Forelimb muscle (tissue), 1 donor: ENCODE results near the gene SCYGR8. TPM values are rescaled to one million over a fixed set of nuclear protein-coding genes. Genes with fewer than 3 reads are reported as not detected.
"Not testable (repeated sequence)": the region's sequence is repeated elsewhere in the genome, so short reads cannot be mapped to it uniquely, and the experiment has no call there.

Source experiments
- DNase-seq: peaks from one replicate; pipeline ENCODE4 v3.0.0-alpha.2; 2013; ENCODE audit warnings: low read depth
- polyA plus RNA-seq: library from polyadenylated mRNA; unstranded; fragments of 120-200 nt; gene quantifications from one replicate; pipeline ENCODE4 v1.2.1, GENCODE V29; 2013; ENCODE audit not compliant: insufficient read length

Gene SCYGR8, protein sequence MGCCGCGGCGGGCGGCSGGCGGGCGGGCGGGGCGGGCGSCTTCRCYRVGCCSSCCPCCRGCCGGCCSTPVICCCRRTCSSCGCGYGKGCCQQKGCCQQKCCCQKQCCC
- not detected for polyA plus RNA-seq

DNA sequence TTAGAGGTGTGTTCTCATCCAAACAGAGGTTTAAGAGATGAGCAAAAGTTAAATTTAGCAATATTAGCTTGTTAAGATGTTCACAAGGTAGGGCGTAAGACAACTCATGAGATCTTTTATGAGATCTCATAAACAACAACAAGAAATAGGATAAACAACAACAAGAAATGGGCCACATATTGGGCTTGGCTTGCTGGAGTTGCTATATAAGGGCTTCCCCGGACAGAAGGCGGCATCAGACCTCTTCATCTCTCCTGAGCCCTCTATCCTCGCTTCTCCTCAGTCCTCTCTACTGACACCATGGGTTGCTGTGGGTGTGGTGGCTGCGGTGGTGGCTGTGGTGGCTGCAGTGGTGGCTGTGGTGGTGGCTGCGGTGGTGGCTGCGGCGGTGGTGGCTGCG is at the start of gene SCYGR8:
SCYGR8 (plus strand) TSS at position 301 of the 400 bp plus-strand sequence; CDS start at position 301, 0 bp downstream.
- no peak for DNase-seq

DNA sequence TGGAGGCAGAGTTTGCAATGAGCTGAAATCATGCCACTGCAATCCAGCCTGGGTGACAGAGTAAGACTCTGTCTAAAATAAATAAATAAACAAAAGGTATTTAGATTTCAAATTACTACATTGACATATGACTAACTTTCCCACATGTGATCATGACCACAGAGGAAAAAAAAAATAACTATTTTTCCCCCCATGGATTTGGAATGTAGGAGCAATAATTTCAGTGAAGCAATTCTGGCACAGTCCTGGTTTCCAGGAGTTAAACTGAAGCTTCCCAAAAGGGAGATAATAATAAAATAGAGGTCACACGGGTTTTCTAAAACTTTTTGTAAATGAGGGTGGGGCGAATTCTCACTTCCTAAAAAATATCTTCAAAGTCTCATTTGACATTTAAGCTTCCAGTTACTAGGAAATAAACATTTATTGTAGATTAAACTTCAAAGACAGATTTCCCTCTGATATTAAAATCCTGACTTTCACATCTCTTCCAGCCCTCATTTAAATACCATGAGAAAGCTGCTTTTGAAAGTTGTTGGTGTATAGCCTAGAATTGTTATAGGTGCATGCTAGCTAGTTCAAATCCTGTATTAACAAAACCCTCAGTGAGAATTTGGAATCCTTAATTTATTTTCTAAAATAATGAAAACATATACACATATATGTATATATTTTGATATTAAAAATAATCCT is 48.6 kb upstream of the SCYGR8 start:
- DNase-seq = no peak

DNA sequence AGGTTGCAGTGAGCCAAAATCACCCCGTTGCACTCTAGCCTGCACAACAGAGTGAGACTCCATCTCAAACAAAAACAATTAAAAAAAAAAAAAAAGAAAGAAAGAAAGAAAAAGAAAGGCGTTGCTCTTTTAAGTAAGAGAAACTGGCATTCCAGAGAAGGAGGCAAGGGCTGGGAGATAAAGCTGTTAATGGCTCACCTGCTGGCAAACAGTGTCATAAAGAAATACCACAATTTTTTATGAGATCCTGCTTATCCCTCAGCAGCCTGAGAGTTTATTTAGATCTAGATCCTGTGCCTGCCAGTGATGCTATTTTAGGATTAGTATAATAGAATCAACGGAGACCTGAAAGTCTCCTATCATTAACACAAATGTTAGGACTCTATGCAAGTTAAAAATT is 44.1 kb upstream of the SCYGR8 start:
- no peak for DNase-seq

DNA sequence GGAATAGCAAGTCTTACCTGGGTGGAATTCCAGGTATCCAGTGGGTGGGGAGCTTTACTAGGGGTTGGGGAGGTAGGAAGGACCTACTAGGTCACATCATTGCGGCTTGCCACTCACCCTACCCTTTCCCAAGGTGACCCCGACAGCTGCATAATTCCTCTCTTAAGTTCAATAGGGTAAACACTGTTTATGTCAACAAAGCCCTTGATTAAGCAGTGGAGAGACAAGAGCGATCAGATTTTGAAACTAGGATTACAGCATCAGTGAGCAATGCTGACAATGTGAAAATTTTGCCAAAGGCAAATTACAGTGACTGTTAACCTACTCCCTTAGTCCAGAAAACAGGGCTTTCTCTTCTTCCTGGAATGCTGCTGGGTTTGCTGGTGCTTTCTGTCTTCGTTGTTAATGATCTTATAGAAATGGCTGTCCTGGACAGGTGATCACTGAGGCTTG is 42.4 kb upstream of the SCYGR8 start:
- DNase-seq = no peak

DNA sequence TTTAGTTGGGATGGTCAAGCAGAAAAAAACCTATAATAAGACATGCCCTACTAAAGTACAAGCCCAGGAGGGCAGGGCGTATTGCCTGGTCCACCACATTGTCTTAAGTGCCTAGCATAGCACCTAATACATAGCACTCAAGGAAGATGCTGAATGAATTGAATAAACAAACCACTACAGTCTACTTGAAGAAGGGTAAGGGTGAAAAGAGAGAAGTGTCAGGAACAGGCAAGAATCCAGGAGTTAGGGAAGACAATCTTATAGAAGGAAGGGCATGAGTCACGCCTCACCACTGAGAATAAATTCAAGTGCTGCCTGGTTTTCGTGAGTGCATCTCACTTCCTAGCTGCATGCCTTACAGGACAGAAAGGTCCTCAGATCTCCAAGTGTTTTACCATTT is 41.7 kb upstream of the SCYGR8 start:
- DNase-seq = no peak

DNA sequence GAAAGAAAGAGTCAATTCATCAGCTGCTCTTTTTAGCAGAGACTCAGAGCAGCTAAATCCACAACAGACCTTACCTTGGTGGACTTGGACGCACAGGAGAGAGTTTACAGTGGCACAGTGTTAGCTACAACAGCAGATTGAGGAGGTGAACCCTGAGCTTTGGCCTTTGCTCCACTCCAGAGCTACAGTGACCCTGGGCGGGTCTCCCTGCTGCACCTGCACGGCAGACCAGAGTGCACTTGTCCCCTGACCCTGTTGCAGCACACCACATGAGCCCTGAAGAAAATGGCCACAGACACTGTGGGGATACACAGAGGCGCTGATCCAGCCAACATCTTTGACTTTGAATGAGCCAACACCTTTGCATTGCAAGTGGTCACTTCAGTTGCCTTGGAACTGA is 38.8 kb upstream of the SCYGR8 start:
- DNase-seq = no peak

DNA sequence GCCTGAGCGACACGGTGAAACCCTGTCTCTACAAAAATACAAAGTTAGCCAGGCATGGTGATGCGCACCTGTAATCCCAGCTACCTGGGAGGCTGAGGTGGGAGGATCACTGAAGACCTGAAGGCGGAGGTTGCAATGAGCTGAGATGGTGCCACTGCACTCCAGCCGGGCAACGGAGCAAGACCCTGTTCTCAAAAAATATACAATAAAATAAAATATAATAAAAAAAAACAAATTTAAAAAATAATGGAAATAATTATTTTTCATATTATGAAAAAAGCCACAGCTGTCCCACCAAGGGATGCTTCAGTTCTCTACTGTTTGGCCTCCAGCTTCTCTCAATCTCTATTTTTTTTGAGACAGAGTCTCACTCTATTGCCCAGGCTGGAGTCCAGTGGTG is 38.3 kb upstream of the SCYGR8 start:
- DNase-seq = no peak

DNA sequence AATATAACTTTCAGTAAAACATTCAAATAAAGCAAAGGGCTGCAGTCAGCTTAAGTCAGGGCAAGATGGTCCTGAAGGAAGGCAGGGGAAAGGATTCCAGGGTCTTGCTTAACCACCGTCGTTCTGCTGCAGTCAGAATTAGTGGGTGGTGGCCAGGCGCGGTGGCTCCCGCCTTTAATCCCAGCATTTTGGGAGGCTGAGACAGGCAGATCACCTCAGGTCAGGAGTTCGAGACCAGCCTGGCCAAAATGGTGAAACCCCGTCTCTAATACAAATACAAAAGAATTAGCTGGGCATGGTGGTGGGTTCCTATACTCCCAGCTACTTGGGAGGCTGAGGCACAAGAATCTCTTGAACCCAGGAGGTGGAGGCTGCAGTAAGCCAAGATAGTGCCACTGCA is 34.7 kb upstream of the SCYGR8 start:
- DNase-seq = no peak

DNA sequence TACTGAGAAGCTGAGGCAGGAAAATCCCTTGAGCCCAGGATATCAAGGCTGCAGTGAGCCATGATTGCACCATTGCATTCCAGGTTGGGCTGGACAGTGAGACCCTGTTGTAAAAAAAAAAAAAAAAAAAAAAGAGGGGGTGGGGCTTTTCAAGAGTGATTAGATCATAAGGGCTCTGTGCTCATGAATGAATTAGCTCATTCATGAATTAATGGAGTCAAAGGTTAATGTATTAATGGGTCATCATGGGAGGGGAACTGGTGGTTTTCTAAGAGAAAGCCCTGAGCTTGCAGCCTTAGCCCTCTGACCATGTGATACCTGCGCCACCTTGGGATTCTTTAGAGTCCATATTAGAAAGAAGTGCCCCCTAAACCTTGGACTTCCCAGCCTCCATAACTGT is 32.4 kb upstream of the SCYGR8 start:
- DNase-seq = no peak

DNA sequence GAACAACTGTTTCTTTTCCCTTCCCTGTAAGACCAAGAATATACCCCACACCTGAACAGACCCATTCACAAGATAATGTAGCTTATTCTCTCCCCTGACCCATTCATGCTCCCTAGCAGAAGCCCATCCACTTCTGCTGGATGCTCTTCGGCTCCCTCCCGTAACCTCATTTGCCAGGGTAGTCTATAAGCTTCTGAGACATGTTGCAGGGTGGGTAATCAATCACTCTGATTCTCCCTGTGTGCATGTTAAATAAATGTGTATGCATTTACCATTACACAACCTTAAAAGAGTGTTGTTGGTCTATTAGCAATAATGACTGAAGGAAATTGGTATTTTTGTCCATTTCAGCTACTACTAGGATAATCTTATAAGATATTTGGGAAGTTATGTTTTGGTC is 29.2 kb upstream of the SCYGR8 start:
- DNase-seq = no peak

DNA sequence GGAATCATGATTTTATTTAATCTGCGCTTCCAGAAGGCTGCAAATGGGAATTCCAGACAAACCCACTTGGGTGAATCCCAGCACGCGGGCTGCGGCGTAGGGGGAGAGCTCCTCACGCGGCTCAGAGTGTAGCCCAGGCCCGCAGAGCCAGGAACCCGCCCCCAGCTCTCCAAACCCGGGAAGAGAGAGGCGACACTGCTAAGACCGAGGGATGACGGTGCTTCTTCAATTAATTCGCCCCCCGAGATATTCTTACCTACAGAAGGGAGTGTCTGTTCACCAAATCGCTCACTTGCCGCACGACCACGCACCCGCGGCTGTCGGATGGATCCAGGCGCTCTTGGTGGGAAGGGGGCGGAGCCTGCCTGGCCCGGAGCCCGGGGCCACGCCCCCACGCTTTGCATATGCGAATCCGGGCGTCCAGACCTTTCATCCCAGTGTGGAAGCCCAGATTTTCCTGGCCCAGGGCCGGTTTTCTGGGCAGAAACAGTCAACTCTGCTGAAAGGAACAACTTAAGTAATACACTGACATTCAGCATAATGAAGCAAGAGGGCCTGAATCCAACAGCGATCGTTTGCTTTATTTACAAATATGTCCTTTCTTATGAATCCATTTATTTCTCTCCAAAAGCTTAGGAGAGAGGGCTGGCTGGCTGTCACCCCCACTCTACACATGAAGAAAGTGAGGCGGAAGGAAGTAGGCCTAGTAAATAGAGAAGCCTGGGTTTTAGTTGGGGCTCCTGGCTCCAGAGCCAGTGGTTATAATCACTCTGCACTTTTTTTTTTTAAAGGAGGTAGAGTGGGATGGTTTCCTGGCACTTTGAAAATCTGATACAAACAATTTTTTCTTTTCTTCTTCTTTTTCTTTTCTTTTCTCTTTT is 27.8 kb upstream of the SCYGR8 start, which contains the start of gene SLC19A3:
SLC19A3 (minus strand) TSS at position 342 of the 881 bp plus-strand sequence. CDS start 15,710 bp downstream, outside the sequence.
- DNase-seq = peak; percentile 89

DNA sequence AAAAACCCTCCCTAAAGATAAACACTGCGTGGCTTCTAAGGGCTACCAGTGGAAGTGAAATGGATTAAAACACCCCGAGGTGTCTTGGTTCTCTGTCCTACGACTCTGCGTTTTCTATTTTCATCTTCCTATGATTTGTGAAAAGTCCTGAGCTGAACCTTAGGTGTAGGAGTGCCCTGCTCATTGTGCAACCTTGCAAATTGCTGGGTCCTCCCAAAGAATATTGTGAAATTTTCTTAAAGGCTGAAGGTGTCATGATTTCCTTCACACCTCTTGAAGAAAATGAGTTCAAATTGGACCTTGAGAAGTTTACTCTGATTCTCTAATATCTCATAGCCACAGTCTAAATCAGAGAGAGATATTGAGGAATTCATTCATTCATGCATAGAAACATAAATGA is 26.1 kb upstream of the SCYGR8 start:
- no peak for DNase-seq

DNA sequence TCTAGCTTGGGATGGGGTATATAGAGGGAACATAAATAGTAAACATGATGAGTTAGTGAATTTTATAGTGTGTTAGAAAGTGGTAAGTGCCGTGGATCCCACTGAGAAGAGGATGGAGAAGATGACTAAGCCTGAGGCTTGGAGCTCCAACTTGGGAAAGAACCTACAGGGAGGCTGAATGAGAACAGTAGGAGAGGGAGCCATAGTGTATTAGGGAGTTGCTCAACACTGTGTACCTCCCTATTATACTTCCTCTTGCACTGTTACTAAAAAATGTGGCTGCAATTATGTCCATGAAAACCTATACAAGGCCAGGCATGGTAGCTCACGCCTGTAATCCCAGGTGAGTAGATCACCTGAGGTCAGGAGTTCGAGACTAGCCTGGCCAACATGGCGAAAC is 25.0 kb upstream of the SCYGR8 start:
- DNase-seq = no peak

DNA sequence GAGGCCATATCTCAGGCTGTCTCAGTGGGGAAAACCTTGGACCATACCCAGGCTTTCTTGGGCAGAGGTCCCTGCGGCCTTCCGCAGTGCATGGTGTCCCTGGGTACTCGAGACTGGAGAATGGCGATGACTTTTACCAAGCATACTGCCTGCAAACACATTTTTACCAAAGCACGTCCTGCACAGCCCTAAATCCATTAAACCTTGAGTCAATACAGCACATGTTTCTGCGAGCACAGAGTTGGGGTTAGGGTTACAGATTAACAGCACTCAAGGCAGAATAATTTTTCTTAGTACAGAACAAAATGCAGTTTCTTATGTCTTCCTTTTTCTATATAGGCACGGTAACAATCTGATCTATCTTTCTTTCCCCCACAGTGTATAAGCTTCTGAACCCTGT is 22.9 kb upstream of the SCYGR8 start:
- not testable (repeated sequence) for DNase-seq

DNA sequence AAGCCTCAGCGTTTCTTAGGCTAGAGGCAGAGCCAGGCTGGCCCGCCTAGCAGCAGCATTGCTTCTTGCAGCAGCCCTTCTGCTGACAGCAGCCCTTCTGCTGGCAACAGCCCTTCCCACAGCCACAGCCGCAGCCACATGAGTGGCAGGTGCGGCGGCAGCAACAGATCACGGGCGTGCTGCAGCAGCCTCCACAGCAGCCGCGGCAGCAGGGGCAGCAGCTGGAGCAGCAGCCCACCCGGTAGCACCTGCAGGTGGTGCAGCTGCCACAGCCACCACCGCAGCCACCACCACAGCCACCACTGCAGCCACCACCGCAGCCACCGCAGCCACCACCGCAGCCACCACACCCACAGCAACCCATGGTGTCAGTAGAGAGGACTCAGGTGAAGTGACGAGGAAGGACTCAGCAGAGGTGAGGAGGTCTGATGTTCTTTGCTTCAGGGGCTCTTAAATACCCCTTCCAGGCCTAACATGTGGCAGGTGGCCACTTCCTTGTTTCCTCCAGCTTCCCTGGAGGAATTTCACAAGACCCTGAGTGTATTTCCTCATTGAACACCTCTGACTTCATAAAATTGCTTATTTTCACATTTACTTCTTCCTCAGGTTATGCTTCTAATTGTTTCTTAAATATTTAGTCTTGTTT is 21.2 kb upstream of the SCYGR8 start, which contains the start of gene SCYGR6:
SCYGR6 (minus strand) TSS at position 364 of the 646 bp plus-strand sequence; CDS start at position 364, 0 bp downstream.
- DNase-seq = no peak

DNA sequence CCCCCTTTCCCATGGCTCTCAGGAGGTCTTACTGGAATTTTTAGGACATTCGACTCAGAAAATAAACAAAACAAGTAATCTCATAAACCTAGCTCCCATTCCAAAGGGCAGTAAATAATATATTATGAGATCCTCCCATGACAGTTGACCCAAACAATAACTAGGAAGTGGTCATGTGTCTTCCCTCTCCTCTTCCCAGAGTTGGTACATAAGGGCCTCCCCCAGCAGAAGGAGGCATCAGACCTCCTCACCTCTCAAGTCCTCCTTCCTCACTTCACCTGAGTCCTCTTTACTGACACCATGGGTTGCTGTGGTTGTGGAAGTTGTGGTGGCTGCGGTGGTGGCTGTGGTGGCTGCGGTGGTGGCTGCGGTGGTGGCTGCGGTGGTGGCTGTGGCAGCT is 17.7 kb upstream of the SCYGR8 start, which contains the start of gene SCYGR7:
SCYGR7 (plus strand) TSS at position 301 of the 400 bp plus-strand sequence; CDS start at position 301, 0 bp downstream.
- no peak for DNase-seq

DNA sequence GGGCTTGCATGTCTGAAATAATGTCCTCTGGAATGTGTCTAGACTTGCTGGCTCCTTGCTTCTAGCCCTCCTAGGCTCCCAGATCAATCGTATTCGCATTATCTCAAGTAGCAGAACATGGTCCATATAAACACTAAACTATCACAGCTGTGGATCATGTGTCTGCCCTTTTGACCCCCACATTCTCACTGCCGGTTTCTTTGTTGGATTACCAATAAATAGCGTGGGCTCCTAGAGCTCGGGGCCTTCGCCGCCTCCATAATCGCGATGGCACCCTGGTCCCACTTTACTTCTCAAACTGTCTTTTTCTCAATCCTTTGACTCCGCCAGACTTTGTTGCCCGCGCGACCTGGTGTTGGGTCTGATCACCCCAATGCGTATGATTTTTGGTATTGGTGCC is 6.3 kb upstream of the SCYGR8 start:
- no peak for DNase-seq

DNA sequence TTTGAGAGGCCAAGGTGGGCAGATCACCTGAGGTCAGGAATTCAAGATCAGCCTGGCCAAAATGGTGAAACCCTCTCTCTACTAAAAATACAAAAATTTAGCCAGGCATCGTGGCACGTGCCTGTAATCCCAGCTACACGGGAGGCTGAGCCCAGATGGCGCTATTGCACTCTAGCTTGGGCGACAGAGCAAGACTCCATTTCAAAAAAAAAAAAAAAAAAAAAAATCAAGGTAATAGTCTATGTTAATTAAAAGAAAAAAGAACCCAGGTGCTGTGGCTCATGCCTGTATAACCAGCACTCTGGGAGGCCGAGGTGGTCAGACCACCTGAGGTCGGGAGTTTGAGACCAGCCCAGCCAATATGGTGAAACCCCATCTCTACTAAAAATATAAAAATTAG is 5.0 kb upstream of the SCYGR8 start:
- not testable (repeated sequence) for DNase-seq

DNA sequence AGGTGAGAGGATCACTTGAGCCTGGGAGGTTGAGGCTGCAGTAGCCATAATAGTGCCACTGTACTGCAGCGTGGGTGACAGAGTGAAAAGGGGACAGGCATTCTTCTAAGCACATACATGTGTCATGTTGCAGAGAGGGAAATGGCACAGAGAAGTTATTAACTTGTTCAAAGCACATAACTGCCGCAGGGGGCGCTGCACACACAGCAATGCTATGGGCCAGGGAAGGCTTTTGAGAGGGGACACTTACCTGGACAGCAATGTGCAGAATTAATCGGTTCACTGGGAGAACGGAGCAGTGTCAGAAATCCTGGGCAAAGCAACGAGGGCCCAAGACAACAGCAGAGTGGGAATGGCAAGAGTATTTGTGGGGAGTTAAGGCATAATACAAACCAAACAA is 2.4 kb downstream of the SCYGR8 start:
- no peak for DNase-seq

DNA sequence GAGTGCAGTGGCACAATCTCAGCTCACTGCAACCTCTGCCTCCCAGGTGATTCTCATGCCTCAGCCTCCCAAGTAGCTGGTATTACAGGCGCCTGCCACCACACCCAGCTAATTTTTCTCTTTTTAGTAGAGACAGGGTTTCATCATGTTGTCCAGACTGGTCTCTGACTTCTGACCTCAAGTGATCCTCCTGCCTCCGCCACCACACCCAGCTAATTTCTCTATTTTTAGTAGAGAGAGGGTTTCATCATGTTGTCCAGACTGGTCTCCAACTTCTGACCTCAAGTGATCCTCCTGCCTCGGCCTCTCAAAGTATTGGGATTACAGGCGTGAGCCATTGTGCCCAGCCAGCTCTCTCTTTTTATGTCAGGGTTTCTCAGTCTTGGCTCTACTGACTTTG is 10.6 kb downstream of the SCYGR8 start:
- DNase-seq = not testable (repeated sequence)

DNA sequence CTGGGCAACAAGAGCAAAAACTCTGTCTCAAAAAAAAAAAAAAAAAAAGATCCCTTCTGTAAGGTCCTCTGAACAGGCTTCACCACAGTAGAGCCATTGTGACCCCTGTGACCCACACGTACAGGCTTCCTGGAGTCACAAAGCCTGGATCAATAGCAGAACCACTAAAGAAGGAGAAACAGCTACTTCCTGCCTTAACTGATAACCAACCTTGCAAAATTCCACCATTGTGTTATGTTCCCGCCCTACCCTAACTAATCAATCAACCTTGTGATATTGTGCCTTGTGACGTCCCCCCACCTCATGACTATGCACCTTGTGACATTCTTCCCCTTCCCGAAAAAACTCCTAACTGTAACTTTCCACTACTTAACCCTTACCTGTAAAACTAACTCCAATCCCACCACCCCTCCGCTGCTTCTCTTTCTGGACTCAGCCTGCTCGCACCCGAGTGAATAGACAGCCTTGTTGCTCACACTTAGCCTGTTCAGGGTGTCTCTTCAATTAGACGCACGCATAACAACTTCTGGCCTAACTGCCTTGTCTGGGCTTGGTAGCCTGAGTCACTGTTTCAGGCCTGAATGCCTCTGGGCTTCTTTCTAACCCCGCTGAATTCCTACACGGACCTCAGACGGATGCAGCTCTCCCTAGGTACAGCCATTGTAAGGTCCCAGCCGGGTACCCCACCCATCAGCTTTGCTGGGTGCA is 13.9 kb downstream of the SCYGR8 start:
- DNase-seq = no peak
